C4-2B (cell line): ENCODE results near the gene GRM7.

Source experiments
- ZFX ChIP-seq: fragments of 450-650 bp; IDR thresholded peaks from 2 replicates; pipeline ENCODE4 v1.6.1; 2017
- TF ChIP-seq, protein P1 (sequence below): fragments of 450-650 bp; conservative IDR thresholded peaks from 2 replicates; pipeline ENCODE4 v1.5.1; 2017; ENCODE audit warnings: mild to moderate bottlenecking

GRCh38 chr3:7752005-7752404 lies 891.1 kb downstream of the GRM7 start:
- TF ChIP-seq, protein P1, sequence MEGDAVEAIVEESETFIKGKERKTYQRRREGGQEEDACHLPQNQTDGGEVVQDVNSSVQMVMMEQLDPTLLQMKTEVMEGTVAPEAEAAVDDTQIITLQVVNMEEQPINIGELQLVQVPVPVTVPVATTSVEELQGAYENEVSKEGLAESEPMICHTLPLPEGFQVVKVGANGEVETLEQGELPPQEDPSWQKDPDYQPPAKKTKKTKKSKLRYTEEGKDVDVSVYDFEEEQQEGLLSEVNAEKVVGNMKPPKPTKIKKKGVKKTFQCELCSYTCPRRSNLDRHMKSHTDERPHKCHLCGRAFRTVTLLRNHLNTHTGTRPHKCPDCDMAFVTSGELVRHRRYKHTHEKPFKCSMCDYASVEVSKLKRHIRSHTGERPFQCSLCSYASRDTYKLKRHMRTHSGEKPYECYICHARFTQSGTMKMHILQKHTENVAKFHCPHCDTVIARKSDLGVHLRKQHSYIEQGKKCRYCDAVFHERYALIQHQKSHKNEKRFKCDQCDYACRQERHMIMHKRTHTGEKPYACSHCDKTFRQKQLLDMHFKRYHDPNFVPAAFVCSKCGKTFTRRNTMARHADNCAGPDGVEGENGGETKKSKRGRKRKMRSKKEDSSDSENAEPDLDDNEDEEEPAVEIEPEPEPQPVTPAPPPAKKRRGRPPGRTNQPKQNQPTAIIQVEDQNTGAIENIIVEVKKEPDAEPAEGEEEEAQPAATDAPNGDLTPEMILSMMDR = no peak
- TF ChIP-seq ZFX = no peak
